ENCODE data around the gene FBXO28.
A peak's percentile ranks its signal among the peaks of the same experiment; 100 is the strongest.

Gene FBXO28

GRCh38 chr1:224169718-224170270 is 55.9 kb downstream of the FBXO28 start:
- no peak for TF ChIP-seq CTCF (conservative IDR thresholded peaks at IDR 0.05)
- H3K27ac ChIP-seq, result no peak overlapping the region

GRCh38 chr1:224170343-224170742 is 56.4 kb downstream of the FBXO28 start:
- H3K27ac ChIP-seq, result no peak overlapping the region
- no peak for TF ChIP-seq CTCF (conservative IDR thresholded peaks at IDR 0.05)

- no peak overlapping the region for H3K27ac ChIP-seq
- TF ChIP-seq CTCF (conservative IDR thresholded peaks at IDR 0.05), result peak; percentile 80
Observed at GRCh38 chr1:224170748-224171478, 57.0 kb downstream of the FBXO28 start.

DNA sequence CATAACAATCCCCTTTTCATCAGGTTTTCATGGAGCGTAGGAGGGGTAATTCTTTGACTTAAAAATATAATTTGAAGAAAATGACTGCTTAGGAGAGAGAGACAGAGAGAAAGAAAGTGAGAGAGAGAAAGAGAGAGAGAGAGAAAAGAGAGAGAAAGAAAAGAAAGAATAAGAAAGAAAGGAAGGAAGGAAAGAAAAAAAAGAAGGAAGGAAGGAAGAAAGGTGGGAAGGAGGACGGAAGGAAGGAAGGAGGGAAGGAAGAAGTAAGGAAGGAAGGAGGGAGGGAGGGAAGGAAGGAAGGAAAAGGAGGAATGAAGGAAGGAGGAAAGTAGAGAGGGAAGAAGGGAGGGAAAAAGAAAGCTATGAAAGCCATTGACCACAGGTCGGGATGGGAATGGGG is 58.3 kb downstream of the FBXO28 start:
- no peak for TF ChIP-seq CTCF (conservative IDR thresholded peaks at IDR 0.05)
- peak overlapping the region; percentile 69; the same call in 1 of the 2 replicates for H3K27ac ChIP-seq

DNA sequence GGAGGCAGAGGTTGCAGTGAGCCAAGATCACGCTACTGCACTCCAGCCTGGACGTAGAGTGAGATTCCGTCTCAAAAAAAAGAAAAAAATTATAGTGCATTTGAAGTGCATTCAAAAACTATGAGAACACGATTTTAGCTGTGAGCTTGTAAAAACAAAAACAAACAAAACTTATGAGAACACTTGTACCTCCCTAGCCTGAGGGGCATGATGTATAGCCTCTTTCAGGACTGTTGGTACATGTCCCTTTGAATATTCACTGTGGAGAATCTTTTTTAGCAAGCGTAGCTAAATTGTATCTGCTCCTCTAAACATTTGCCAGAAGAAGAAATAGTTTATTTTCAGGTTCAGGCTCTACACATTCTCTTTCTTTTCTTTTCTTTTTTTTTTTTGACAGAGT is 59.6 kb downstream of the FBXO28 start:
- TF ChIP-seq CTCF (conservative IDR thresholded peaks at IDR 0.05), result no peak
- H3K27ac ChIP-seq, result peak overlapping the region; percentile 69

DNA sequence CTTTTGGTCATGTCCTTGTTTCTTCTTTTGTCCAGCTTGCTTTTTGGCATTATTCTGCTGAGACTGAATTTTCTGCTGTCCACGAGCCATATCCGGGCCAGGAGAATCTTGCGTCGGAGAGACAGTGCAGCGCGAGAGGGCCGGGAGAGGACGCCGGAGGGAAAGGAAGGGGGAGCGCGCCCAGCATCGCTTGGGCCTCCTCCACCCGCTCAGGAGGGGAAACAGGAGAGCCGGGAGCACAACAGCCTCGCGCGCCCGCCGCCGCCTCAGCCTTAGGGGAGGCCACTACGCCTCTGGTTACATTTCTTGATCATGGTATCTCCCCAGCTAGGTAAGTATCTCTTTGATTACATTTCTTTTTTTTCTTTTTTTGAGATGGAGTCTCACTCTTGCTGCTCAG is 61.7 kb downstream of the FBXO28 start:
- peak overlapping the region; percentile 19; the same call in 1 of the 2 replicates for H3K27ac ChIP-seq
- no peak for TF ChIP-seq CTCF (conservative IDR thresholded peaks at IDR 0.05)

DNA sequence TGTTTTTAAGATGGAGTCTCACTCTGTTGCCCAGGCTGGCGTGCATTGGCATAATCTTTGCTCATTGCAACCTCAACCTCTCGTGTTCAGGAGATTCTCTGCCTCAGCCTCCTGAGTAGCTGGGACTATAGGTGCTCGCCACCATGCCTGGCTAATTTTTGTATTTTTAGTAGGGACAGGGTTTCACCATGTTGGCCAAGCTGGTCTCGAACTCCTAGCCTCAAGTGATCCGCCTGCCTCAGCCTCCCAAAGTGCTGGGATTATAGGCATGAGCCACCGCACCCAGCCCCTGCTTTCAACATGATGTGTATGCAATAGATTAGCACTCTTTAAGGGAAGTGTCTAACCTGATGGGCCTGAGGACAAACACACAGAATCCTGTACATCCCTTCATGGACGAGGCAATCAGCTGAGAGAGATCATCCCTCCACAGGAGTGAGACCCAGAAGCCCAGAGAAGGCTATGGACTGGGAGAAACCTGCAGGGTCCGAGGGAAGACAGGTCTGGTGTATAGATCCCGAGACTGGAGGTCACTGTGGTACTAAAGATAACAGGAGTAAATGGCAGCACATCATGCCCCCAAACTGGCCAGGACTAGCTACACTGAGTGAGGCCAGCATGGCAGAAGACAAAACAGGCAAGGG is 63.6 kb downstream of the FBXO28 start:
- no peak for TF ChIP-seq CTCF (conservative IDR thresholded peaks at IDR 0.05)
- H3K27ac ChIP-seq, result peak overlapping the region; percentile 95
